CD4-positive, alpha-beta T cell treated with Interleukin-2 at 100 ng/mL for 4 hours (primary cell): ENCODE data around the gene TMEM63A.
"Not testable (repeated sequence)": the region's sequence is repeated elsewhere in the genome, so short reads cannot be mapped to it uniquely, and the experiment has no call there.

Experiments
- DNase-seq: peaks from one replicate; pipeline ENCODE4 v3.0.0-alpha.2; 2020; ENCODE audit warnings: low spot score

TMEM63A gene

DNA sequence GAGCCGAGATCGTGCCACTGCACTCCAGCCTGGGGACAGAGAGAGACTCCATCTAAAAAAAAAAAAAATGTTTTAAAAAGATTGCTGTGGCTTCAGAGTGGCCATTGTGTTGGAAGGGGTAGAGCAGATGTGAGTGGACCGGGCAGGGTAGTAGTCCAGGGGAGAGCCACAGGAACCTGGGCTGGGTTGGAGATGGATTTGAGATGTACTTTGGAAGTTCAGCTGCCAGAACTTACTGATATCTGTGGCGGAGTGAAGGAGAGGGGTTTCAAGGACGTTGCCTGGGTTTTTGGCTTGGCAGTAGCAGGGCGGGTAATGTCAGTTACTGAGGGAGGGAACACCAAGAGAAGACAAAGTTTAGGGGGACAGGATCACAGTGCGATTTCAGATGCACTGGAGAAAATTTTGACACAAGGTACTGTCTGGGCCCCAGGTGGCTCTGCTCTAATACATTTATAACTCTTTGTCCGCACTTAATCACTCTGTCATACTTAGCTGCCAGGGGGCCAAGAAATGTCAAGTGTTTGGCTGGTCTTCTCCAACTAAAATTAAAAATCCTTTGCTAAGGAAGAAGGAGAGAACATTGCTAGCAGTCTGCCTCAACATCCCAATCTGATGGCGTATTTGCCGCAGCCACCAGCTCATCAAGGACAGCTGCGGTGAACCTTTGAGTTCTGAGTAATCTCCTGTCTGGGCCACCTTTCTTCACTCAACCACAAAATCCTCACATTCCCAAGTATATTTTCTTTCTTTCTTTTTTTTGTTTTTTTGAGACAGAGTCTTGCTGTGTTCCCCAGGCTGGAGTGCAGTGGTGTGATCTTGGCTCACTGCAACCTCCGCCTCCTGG lies 62.6 kb downstream of the TMEM63A start:
- DNase-seq = no peak

DNA sequence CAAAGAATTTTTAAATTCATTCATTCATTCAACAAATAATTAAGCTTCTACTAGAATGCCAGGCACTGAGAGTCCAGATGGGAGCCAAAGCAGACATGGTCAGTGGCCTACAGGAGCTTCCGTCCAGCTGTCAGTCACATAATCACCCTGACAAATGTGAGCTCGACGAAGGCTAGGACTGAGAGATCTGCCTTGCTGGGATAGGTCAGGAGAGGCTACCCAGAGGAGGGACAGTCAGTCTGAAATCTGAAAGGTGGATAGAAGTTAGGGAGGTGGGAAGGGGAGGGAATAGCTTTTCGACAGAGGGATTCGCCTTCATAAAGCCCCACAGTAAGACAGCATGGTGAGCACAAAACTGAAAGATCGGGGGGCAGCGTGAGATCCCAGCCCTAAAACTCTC lies 64.0 kb downstream of the TMEM63A start:
- DNase-seq = no peak

DNA sequence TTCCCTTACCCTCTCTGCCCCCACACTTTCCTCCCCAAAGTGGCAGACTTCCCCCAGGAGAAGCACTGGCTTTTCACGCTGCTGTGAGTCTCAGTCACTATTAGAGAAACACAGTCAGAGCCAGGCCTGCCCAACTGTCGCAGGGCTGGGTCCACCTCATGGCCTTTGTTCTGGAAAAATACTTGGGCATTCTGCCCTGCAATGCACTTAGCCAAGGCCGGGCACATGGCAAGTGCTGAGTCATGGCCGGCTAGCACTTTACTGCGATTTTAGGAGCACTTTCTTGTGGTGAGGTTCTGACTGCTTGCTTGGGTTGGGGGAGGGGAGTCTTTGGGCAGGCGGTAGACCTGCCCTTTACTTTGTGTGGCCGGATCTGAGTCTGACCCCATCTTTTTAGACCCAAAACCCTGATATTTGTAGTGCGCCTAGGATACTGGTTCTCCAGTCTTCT lies 64.5 kb downstream of the TMEM63A start:
- no peak for DNase-seq

- DNase-seq = no peak
These were observed 65.3 kb downstream of the TMEM63A start for GRCh38 chr1:225816643-225817538.

DNA sequence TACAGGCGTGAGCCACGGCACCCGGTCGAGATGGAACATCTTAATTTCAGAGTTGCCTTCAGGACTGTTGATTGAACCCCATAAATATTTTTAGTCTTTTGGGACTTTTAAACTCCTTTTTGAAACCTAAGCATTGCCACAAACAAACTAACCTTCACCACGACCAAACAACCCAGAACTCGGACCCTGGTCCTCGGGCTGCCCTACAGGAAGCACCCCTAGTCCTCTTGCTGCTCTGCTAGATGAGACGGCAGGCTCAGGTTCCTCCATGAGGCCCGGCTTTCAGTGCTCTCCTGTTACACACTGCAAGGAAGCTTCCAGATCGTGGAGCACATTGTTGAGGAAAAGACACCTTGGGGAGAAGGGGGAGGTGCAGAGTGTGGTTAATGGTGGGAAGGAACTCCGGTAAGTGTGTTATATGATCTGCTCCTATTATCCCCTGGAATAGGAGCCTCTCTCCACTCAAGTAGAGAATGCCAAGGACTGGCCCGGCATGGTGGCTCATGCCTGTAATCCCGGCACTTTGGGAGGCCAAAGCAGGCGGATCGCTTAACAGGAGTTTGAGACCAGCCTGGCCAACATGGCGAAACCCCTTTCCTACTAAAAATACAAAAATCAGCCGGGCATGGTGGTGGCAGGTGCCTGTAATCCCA lies 66.5 kb downstream of the TMEM63A start:
- DNase-seq = no peak

DNA sequence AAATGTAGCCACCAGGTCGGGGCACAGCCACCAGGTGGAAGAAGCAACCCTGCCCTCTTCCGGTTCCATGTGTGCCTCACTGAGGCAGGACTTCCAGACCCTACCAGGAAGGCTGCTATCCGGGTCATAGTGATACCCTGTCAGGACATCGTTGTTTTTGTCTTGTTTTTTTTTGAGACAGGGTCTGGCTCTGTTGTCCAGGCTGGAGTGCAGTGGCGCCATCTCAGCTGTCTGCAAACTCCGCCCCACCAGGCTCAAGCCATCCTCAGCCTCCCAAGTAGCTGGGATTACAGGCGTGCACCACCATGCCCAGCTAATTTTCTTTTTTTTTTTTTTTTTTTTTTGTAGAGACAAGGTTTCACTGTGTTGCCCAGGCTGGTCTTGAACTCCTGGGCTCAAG lies 67.1 kb downstream of the TMEM63A start:
- DNase-seq = not testable (repeated sequence)

DNA sequence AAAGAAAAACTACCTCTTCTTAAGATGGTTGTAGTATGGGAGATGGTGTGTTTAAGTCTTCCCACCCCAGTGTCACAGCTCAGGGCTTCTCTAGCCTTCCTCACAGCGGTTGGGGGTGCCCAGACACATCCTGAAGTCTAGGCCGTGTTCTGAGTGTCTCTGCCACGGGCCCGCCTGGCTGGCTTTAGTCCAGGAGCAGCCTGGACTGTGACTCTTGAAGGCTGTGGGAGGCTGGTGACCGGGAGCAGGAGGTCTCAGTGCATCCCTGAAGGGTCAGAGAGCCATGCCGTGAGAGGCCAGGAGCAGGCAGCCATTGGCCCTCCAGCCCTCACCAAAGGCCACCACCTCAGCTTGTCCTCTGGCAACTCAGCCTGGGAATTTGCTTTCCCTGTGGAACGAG lies 67.8 kb downstream of the TMEM63A start:
- no peak for DNase-seq

DNA sequence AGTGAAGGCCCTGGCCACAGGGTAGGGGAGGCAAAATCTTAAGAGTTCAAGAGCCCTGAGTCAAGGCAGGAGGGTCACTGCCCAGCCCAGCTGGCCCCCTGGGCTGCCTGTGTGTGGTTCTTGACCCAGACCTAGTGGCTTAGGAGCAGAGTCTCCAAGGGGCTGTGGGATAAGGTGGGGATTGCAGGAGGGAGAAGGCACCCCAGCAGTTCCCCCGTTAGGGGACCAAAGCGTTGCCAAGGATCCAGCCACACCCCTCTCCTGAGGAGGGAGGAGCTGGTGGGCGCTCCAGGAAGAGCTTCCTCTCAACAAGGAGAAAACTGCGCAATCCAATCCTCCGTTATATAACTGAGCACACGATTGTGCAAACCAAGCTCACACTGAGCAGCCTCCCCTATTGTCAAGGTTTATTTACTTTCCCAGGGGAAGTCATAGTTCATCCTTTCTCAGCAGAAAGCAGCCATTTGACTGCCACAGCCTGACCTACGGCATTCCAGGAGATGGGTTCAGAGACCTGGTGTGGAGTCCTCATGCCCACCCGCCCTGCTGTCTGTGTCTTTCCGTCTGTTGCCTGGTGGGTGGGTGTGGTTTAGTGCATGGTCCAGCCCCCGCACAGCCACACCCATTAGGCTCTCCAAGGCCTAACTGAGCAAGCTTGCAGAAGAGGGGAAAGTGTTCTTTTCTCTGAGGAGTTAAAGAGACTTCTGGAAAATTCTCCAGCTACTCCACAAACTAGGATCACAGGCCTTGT lies 68.8 kb downstream of the TMEM63A start:
- no peak for DNase-seq

GRCh38 chr1:225812488-225813213 lies 69.5 kb downstream of the TMEM63A start:
- DNase-seq = no peak

- DNase-seq = no peak
These were observed 70.3 kb downstream of the TMEM63A start for GRCh38 chr1:225811622-225812487.

DNA sequence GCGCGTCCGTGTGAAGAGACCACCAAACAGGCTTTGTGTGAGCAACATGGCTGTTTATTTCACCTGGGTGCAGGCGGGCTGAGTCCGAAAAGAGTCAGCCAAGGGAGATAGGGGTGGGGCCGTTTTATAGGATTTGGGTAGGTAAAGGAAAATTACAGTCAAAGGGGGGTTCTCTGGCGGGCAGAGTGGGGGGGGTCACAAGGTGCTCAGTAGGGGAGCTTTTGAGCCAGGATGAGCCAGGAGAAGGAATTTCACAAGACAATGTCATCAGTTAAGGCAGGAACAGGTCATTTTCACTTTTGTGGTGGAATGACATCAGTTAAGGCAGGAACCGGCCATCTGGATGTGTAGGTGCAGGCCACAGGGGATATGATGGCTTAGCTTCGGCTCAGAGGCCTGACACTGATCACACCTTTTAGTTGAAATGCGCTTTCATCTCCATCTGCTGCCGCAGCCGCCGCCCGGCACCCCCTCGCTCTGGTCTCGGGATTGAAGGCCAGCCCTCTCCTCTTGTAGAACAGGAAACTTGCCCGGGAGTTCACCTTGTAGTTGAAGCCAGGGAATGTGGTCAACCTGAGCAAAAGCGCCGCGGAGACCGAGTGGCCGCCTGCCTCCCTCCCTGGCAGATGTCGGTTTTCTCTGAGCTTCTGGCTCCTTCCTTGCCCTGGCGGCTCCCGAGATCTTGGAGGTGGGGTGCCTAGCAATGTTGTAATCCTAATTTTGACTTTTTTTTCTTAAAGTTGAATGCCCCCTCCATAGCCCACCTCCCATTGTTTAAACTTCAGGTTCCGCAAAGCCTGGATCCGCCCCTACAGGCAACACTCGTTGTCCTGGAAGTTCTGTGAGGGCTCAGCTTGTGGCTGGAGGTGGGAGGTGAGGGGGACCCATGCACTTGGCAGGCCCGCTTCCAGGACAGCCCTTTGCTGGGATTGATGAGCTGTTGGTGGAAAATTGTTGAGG lies 71.3 kb downstream of the TMEM63A start:
- DNase-seq = not testable (repeated sequence)

GRCh38 chr1:225809842-225810578 lies 72.2 kb downstream of the TMEM63A start, which contains the start of gene EPHX1:
EPHX1 (plus strand) TSS chr1:225810124; CDS start chr1:225828730, 18,606 bp downstream.
- DNase-seq = peak; percentile 54

DNA sequence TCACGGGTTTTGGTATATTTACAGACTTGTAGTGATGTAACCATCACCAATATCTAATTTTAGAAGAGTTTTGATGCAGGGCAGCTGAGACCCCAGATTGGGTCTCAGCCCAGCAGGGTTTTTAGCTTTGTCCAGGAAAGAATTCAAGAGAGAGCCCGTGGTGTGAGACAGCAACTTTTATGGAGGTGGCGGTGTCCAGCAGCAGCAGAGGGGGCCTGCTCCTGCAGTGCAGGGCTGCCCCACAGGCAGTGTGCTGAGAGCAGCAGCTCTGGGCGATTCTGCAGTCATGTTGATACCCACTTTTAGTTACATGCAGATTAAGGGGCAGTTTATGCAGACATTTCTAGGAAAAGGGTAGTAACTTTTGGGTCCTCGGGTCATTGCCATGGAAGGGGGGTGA lies 74.0 kb downstream of the TMEM63A start:
- DNase-seq = no peak

- not testable (repeated sequence) for DNase-seq
These were observed 75.4 kb downstream of the TMEM63A start for GRCh38 chr1:225806736-225807135.

DNA sequence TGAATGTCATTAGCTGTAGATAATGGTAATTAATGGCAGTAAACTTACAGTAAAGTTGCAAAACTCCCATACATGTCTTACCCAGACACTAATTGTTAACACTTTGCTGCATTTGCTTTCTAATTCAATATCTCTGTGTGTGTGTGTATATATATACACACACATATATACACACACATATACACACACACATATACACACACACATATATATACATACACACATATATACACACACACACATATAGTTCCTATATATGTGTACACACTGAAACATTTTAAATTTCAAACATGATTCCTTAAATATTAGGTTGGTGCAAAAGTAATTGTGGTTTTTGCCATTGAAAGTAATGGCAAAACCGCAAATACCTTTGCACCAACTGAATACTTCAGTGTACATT lies 75.9 kb downstream of the TMEM63A start:
- DNase-seq = no peak

DNA sequence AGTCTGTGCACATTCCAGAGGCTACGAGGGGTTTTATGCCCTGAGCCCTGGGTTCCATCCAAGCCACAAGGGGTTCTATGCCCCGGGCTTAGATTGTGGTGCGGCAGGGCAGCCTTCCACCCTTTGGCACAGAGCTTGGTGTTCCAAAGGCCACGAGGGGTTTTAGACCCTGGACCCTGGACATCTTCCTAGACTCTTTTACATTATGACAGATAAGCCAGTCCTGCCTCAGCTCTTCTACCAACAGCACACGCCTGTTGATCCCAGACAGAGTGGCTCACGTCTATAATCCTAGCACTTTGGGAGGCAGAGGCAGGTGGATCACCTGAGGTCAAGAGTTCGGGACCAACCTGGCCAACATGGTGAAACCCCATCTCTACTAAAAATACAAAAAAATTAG lies 81.0 kb downstream of the TMEM63A start:
- DNase-seq = not testable (repeated sequence)

GRCh38 chr1:225796097-225796496 lies 86.1 kb downstream of the TMEM63A start:
- DNase-seq = not testable (repeated sequence)
